ENCODE measurements around the gene ZDHHC7.

The ZDHHC7 gene

DNA sequence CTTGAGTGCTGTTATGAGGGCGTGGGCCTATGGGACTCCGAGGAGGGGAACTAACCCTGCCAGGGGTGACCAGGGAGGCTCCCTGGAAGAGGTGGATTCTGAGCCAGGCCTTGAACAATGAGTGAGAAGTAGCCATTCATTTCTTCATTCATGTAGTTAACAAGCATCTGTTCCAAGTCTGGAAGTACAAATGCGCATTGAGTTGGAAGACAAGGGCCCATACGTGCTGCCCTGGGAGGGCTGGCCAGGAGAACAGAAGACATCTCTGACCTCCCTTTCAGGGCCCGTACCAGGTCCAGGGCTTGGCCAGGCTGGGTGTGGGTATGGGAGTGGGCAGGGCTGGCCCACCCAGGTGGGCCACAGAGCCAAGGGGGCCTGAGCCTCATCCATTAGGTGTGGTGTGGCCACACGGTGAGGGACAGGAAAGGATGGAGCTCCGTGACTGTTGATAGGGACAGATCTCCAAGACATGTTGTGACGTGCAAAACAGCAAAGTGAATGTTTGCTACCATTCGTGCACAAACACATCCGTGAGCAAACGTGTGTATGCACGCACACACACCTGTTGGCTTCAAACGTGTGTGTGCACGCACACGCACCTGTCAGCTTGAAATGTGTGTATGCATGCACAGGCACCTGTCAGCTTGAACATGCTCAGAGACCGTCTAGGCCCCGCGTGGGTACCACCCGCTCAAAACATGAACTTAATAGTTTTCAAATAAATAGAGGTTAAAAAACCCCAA lies 46.8 kb downstream of the ZDHHC7 start:
- no peak for DNase-seq (ENCODE audit: low read depth)

DNA sequence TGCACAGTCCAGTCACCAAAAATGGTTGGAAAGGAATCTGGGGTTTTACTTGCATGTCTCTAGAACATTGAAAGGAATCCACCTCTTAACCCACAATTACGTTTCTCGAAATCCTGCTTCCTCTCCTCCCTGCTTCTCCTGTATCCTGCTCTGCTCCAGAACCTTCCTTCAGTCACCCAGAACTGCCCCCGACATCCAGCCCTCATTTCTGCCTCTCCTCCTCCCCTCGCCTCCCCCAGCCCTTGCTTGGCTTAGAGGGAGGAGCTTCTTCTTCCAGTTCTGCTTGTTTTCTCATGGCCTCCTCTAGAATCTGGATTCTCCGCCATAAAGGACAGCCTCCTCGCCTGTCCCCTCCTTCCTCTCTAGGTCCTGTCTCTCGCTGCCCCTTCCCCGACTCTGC lies 48.3 kb downstream of the ZDHHC7 start:
- no peak for DNase-seq (ENCODE audit: low read depth)

DNA sequence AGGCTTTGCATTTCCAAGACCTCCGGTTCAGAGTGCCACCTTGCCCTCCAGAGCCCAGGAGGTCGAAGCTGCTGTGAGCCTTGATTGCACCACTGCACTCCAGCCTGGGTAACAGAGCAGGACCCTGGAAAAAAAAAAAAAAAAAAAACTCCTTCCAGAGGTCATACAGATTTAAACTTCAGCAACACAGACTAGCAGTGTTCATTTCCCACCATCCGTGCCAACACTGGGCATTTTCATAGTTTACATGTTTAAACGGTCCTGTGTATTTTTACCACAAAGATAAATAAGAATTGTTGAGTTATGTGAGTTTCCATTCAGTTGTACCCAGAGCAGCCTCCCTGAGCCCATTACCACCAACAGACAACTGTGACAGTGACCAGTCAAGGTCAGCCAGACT lies 50.4 kb downstream of the ZDHHC7 start:
- DNase-seq (ENCODE audit: low read depth), result no peak

DNA sequence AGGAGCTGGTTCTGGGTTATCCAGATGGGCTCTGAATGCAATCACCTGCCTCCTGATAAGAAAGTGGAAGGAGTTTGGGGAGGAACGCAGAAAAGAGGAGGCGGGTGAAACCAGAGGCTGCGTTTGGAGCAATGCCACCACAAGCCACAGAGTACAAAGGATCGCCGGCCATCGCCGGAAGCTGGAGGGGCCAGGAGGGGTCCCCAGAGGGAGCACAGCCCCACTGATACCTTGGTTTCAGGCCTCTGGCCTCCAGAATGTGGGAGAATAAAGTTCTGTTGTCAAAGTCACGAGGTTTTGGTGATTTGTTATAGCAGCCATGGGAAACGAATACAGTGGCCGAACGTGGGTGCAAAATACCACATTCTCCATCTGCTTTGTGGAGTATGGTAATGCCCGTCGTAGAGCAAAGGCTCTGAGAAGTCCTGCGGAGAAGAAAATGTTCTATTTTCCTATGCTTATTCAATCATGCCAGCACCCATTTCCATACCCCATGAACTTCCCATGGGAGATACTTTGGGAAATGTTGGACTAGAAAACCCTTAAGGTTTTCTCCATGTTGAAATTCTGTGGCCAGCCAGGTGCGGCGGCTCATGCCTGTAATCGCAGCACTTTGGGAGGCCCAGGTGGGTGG lies 51.4 kb downstream of the ZDHHC7 start:
- DNase-seq (ENCODE audit: low read depth), result no peak

DNA sequence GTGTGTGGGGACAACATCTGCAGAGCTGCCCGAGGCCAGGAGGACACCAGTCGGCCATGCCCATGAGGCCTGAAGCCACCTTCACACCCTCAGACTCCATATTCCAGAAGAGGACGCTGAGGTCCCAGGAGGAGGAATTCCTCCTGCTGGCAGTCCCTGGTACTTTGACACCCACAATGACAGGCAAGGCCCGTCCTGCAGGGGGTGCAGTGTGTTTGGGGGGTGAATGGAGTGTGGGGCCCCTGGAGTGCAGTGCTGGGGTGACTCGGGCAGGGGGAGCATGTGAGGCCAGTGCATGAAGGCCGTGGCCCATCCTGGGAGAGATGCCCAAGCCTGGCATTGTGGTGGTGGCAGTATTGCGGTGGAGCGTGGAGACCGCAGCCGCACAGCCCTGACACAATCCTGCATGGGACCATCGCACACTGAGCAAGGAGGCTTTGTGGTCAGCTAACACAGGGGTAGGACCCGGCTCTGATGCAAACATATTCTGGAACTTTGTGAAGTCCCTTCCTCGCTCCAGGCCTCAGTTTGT lies 52.2 kb downstream of the ZDHHC7 start:
- DNase-seq (ENCODE audit: low read depth), result no peak

DNA sequence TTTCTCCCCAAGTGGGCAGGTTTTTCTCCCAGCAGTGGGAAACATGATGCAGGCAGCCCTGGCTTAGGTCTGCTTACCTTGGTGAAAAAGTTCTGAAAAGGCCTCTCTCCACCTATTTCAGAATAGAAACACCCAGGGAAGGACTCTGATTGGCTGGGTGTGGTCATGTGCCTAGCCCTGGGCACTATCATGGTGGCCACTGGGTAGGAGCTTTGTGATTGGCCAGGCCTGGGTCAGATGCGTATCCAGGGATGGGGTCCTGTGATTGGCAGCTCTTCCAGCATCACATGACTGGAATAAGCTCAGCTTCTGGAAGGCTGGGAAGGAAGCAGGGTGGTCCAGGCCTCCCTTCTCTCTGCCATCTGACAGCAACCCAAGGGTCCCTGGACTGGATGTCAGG lies 53.5 kb downstream of the ZDHHC7 start:
- no peak for DNase-seq (ENCODE audit: low read depth)

DNA sequence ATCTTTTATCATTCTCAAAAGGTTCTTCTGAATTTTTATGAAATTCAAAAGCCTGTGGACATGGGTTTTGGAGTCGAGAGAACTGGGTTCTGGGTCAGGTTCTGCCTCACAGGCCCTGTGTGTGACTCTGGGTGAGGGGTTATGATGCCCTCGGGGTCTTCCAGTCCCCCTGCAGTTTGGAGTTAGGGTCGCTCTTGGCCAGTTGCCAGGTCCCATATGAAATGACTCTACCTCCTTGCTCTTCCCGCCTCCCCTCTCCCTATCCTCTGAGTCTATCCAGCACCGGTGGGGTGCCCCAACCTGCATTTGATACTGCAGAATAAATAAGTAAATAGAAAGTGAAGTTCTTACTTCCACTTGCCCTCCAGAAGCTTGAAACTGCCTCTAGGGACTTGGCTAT lies 54.1 kb downstream of the ZDHHC7 start:
- DNase-seq (ENCODE audit: low read depth), result no peak

DNA sequence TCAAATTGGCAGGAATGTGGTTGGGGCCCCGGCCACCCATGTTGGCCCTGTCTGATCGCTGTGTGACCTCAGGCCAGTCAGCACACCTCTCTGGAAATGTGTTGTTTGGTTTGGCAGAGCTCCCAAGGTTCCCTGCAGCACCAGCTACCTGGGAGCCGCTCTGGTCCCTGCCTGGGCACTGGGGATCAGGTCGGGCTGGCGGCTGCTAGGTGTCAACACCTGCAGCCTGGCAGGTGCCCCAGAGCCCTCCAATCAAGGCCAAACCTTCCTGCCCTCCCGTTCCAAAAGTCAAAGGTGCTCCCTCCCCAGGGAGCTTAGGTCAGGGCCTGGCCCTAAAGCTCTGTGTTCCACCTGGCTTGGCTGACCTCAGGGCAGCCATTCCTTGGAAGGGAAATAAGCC lies 55.9 kb downstream of the ZDHHC7 start:
- no peak for DNase-seq (ENCODE audit: low read depth)

DNA sequence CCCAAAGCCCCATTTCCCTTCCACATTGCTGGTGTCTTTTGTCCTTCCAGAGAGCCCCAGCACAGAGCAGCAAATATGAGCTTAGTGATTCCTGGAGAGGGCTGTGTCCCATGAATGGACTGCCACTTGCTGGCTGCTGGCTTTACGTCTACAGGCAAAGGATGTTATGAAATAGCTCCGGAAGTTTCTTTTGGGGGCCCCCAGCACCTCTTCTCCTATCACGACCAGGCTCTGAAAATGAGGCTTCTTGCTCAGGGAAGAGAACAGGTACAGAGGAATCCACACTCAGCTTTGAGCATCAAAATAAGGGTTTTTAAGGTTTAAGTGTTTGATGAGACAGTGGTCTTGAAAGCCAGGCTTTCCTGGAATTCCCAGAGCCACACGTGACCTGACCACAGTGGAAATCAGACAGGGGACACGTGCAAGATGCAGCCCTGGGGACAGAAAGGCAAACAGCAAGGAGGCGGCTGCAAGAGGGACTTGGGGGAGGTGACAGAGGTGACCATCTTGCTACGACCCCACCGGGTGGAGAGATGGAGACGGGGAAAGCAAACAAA lies 58.1 kb downstream of the ZDHHC7 start:
- DNase-seq (ENCODE audit: low read depth), result no peak

DNA sequence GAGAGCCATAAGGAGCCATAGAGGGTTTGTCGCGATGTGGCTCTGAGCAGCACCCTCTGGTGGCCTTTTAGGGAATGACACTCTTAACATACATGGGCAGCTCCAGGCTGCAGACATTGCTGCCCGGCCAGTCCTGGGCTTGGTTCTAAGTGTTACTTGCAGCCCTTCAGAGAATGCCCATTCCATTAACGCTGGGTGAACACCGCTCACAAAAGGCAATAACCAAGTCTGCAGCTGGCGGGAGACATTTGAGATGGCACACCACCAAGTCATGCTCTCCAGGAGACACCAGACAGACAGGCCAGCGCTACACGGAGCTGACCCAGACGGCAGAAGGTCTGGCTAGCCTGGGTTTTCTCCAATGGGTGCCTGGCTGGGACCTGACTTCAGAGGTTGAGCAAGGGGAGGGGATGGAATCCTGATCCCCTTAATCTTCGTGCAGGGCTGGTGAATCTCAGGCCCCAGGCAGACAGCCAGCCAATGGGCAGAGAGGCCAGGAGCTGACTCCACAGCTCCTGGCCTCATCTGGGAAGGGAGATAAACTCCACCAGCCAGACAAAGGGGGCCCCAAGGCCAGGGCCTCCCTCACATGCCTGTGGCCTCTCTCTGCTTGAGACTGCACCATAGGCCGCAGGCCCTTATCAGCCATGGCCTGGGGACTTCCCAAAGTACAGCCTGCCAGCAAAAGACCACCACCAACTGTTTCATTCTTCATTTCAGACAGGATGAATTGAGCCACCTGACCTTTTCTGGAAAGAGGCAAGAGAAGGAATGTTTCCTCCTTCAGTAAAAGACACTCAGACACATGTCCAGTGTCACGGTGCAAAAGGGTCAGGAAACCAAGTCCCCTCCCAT lies 58.8 kb downstream of the ZDHHC7 start:
- DNase-seq (ENCODE audit: low read depth), result peak; percentile 36

DNA sequence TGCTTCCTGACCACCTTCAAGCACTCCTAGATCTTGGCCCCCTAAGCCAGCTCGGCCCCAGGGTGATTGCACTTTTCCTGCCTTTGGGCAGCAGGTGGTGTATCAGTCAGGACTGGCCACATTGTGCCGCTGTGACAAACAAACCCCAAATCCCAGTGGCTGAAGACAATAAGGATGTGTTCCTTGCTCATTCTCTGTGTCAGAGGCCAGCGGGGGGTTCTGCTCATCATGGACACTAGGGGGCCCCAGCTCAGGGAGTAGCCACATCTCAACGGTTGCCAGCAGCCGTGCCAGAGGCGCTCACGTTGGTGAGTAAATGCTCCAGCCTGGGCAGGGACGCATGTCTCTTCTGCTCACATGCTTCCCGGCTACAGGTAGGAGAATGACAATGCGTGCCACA lies 60.4 kb downstream of the ZDHHC7 start:
- DNase-seq (ENCODE audit: low read depth), result peak; percentile 12

DNA sequence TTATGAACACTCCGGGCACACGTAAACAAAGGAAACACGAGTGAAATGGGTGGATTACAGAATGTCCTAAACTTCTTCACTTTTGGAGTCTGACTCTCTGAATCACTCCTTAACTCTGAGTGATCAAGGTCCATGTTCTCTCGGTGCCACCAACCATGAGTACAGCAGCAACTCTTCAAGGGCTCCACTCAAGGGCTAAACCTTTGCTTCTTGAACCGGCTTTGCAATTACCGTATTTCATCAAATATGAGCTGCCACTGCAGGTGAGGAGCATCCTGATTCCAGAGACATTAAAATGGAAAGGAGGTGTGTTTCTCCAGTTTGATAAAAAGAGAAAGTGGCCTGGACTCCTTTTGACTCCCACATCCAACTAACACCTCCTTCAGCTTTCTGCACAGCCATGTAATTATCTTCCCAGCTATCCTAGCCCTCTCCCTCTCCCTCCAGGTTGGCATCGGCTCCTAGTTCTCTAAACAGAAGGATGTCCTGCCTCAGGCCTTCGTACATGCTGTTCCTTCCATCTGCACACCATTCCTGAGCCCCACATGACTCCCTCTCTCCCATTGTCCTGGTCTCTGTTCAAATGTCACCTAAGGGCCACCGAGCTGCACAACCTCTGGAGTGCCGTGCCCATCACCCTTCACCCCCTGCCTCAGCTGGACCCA lies 61.4 kb downstream of the ZDHHC7 start:
- no peak for DNase-seq (ENCODE audit: low read depth)

DNA sequence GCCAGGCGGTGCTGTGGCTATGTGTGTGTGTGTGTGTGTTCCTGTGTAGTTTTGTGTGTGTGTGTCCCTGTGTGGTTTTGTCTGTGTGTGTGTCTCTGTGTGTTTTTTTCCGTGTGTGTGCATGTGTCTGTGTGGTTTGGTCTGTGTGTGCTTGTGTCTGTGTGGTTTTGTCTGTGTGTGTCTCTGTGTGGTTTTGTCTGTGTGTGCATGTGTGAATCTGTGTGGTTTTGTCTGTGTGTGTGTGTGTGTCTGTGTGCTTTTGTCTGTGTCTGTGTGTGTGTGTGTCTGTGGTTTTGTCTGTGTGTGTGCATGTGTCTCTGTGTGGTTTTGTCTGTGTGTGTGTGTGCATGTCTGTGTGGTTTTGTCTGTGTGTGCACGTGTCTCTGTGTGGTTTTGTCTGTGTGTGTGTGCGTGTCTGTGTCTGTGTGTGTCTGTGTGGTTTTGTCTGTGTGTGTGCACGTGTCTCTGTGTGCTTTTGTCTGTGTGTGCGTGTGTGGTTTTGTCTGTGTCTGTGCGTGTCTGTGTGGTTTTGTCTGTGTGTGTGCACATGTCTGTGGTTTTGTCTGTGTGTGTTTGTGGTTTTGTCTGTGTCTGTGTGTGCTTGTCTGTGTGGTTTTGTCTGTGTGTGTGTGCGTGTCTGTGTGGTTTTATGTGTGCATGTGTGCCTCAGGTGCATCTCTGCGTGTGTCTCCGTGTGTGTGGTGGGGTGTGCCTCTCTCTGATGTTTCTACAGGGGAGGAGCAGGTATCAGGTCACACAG lies 62.3 kb downstream of the ZDHHC7 start:
- no peak for DNase-seq (ENCODE audit: low read depth)

DNA sequence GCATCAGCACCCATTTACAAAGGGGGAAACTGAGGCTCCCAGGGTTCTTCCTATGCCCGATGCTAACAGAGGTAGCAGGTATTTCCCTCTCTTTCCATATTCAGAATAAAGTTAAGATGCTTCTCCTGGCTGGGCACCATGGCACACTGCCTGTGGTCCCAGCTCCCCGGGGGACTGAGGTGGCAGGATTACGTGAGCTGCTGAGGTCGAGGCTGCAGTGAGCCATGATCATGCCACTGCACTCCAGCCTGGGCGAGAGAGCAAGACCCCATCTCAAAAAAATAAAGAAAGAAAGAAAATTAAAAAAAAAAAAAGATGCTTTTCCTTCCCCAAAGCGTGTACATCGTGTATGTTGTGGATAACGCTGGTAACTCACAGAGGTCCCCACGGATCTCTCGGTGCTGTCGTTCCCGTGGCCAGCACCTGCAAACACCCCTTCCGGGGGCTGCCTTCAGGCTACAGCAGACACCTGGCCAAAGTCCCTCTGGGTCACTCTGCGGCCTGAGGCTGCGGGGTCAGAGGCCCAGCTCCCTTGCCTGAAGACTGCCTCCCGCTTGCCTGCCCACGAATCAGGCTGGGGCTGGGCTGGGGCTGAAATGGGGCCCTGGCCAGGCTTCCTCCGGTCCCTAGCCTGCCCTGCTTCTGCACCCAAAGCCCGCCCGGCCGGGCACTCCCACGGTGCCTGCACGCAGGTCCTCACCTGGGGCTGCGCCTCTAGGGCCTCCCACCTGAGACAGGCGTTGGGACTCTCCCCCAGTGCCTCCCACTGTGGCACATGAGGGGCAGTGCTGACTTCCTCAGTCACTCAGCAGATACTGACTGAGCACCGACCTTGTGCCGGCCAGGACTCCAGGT lies 63.1 kb downstream of the ZDHHC7 start:
- DNase-seq (ENCODE audit: low read depth), result no peak

DNA sequence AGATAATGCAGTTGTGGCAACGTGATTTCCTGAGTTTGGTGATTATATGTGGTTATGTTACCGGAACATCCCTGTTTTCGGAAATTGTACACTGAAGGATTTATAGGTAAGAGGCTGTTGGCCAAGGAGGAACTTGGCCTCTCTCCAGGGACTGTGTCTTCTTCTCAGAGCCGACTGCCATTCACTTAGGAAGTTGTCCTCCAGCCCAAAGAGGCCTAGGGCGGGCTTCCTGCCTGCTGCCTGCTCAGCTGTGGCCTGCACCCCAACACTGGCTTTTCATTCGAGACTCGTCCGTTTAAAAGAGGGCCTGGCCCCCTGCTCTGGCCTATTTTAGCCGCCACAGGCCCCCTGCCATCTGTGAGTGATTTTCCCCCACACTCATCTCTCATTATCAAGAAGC lies 64.3 kb downstream of the ZDHHC7 start:
- no peak for DNase-seq (ENCODE audit: low read depth)

DNA sequence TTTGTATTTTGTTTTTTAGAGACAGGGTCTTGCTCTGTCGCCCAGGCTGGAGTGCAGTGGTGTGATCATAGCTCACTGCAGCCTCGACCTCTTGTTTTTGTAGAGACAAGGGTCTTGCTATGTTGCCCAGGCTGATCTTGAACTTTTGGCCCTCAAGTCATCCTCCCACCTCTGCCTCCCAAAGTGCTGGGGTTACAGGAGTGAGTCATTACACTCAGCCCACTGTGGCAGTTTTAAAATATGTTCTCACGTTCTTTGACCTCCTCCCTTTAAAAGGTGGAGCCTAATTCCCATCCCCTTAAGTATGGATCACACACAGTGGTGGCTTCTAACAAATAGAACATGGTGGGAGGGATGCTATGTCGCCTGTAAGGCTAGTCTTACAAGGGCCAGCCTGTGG lies 67.7 kb downstream of the ZDHHC7 start:
- no peak for DNase-seq (ENCODE audit: low read depth)

DNA sequence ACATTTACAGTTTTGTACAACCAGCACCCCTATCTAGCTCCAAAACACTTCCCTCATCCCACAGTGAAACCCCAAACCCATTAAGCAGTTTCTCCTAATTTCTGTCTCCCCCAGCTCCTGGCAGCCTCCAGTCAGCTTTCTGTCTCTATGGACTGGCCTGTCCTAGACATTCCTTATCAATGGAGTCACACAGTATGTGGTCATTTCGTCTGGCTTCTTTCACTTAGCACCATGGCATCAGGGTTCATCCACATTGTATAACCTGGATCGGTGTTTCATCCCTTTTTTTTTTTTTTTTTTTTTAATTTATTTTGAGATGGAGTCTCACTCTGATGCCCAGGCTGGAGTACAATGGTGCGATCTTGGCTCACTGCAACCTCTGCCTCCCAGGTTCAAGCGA lies 68.5 kb downstream of the ZDHHC7 start:
- DNase-seq (ENCODE audit: low read depth), result no peak

DNA sequence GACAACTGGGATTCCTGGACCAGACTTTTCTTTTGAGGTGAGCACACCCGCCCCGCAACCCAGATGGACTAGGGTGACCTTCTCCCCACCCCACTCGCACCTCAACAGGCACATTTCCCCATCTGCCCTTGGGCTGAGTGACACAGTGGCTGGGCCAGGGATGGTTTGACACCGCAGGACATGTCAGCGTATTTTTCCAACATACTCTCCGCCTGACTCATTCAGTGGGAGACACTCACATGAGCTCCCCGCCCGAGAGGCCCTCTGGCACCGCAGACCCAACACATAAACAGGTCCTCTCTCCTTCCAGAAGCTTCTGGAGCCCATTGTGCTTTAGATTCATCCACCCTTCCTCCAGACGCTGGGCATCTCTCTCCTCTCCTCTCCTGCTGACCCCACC lies 69.4 kb downstream of the ZDHHC7 start:
- DNase-seq (ENCODE audit: low read depth), result no peak

DNA sequence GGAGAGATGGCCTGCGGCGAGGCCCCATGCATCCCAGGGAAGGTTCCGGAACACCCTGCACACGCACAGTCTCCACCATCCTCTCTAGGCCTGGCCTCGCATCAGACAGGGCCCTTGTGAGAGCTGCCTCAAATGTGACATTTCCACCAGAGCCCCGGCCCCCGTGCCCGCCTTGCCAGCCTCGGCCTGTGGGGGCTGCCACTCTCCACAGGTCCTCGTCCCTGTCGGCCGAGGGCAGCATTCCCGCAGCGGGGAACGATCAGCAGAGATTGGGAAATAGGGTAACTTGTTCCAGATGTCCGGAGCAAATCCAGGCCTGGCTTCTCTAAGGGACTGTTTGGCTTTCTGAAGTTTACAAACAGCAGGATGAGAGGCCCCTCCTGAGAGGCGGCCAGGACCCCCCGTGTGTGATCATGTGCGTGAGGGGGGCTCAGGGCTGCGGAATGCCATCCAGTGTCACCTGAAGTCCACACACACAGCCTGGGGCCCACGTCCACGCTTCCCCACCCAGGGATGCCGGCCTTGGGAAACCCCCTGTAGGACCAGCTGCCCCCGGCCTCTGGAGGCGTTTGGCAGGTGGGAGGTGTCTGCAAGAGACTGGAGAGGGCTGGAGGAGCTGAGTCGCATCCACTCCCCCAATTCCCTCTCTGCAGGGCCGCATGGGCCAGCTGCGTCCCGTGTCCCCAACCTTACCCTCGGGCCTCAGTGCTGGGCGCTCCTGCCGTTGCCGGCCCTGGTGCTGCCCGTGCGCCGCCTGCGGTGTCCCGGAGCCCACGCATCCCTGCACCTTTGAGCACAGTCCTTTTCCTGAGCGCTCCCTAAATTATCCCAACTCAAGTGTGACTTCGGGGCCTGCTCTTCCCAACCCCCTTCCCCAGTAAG lies 70.4 kb downstream of the ZDHHC7 start:
- no peak for DNase-seq (ENCODE audit: low read depth)
